Measurements from ENCODE around the gene KIF12.

KIF12 gene

DNA sequence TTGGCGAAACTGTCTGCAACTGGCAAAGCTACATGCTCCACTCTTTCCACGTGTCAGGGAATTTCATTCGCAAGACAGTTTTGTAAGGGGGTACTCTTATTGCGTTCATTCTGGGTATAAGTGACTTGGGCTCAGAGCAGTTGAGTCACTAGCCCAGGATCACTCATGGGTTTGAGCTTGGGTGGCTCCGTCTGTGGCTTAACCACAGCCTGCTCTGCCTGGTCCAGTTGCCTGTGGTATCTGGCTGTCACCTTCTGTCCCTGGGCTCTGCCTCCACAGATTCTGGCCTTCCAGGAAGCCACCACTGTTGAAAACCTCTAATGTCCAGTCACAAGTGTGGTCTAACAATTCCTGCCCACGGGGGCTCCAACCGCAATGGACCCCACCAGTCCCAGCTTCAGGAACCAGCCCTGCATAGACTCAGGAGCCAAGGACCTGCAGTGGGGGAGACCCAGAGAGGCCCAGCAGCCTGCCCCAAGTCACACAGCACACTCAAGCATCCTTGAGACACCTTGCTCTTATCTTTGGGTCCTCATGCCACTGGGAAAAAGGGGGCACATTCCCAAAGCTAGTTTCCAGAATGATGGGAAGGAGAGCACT is 10.4 kb downstream of the KIF12 start:
- DNase-seq, result no peak
- TF ChIP-seq CTCF (IDR thresholded peaks at IDR 0.05; ENCODE audit: borderline replicate concordance, extremely low read depth, low read length, poor library complexity, severe bottlenecking) (no peak), EZH2 (IDR thresholded peaks at IDR 0.05; ENCODE audit: borderline replicate concordance, low read depth, low read length, severe bottlenecking) (no peak)
- no peak overlapping the region for H3K27ac ChIP-seq (ENCODE audit: low read length)
- H3K4me1 ChIP-seq (ENCODE audit: insufficient read depth, low read length), result no peaks in the 10 kb centered on the region
- ATAC-seq (ENCODE audit: insufficient read depth, low read depth), result no peak
- H3K4me2 ChIP-seq (ENCODE audit: insufficient read depth, low read length), result no peak overlapping the region
- no peaks in the 10 kb centered on the region for H3K9me3 ChIP-seq (ENCODE audit: insufficient read depth, low read length, severe bottlenecking)
- H4K20me1 ChIP-seq (ENCODE audit: insufficient read depth, low read length), result no peaks in the 10 kb centered on the region; the same call in 1 of the 2 replicates
- no peak overlapping the region for H3K4me3 ChIP-seq (ENCODE audit: low read depth in 1 of 2, low read length in 2 of 2)
- no peak overlapping the region for H2AFZ ChIP-seq (ENCODE audit: low read depth, low read length)
- no peaks in the 10 kb centered on the region for H3K36me3 ChIP-seq (ENCODE audit: insufficient read depth, low read length)
- H3K9ac ChIP-seq (ENCODE audit: low read depth, low read length), result no peak overlapping the region
- H3K79me2 ChIP-seq (ENCODE audit: insufficient read depth, low read length), result no peaks in the 10 kb centered on the region
- H3K27me3 ChIP-seq (ENCODE audit: insufficient read depth, low read length, poor library complexity), result peaks cover 20% of the 10 kb centered on the region

DNA sequence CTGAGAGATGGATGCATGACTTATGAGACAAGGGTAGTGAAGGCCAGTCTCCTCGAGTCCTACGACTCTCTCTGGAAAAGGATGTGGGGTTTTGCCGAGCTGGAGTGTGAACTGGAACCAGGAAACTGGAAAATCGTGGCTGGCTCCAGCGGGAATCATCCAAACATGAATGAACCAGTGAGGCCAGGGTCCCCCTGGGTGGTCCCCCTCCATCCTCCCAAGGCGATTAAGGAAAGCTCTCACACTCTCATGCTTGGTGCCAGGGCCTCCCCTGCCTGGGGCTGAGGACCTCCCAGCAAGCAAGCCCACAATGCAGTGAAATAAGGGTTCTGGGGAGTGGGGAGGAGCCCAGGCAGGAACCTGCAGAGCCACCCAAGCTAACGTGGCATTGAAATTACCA is 11.4 kb downstream of the KIF12 start:
- Histone ChIP-seq H3K79me2 (ENCODE audit: insufficient read depth, low read length) (no peaks in the 10 kb centered on the region), H3K9me3 (ENCODE audit: insufficient read depth, low read length, severe bottlenecking) (no peaks in the 10 kb centered on the region), H3K27me3 (ENCODE audit: insufficient read depth, low read length, poor library complexity) (peaks cover 20% of the 10 kb centered on the region), H3K4me1 (ENCODE audit: insufficient read depth, low read length) (no peaks in the 10 kb centered on the region), H4K20me1 (ENCODE audit: insufficient read depth, low read length) (no peaks in the 10 kb centered on the region; the same call in 1 of the 2 replicates), H3K36me3 (ENCODE audit: insufficient read depth, low read length) (no peaks in the 10 kb centered on the region), H3K27ac (ENCODE audit: low read length) (no peak overlapping the region), H3K9ac (ENCODE audit: low read depth, low read length) (no peak overlapping the region), H3K4me2 (ENCODE audit: insufficient read depth, low read length) (no peak overlapping the region), H3K4me3 (ENCODE audit: low read depth in 1 of 2, low read length in 2 of 2) (no peak overlapping the region), H2AFZ (ENCODE audit: low read depth, low read length) (no peak overlapping the region)
- no peak for TF ChIP-seq CTCF (IDR thresholded peaks at IDR 0.05; ENCODE audit: borderline replicate concordance, extremely low read depth, low read length, poor library complexity, severe bottlenecking)
- TF ChIP-seq EZH2 (IDR thresholded peaks at IDR 0.05; ENCODE audit: borderline replicate concordance, low read depth, low read length, severe bottlenecking), result no peak
- no peak for DNase-seq
- ATAC-seq (ENCODE audit: insufficient read depth, low read depth), result no peak

GRCh38 chr9:114086607-114087006 is 12.5 kb downstream of the KIF12 start:
- Histone ChIP-seq H3K4me3 (ENCODE audit: low read depth in 1 of 2, low read length in 2 of 2) (no peak overlapping the region), H3K4me2 (ENCODE audit: insufficient read depth, low read length) (no peak overlapping the region), H4K20me1 (ENCODE audit: insufficient read depth, low read length) (no peaks in the 10 kb centered on the region), H3K27me3 (ENCODE audit: insufficient read depth, low read length, poor library complexity) (peaks cover 20% of the 10 kb centered on the region), H3K9me3 (ENCODE audit: insufficient read depth, low read length, severe bottlenecking) (no peaks in the 10 kb centered on the region), H3K9ac (ENCODE audit: low read depth, low read length) (no peak overlapping the region), H3K4me1 (ENCODE audit: insufficient read depth, low read length) (no peaks in the 10 kb centered on the region), H2AFZ (ENCODE audit: low read depth, low read length) (no peak overlapping the region), H3K27ac (ENCODE audit: low read length) (no peak overlapping the region), H3K36me3 (ENCODE audit: insufficient read depth, low read length) (no peaks in the 10 kb centered on the region), H3K79me2 (ENCODE audit: insufficient read depth, low read length) (no peaks in the 10 kb centered on the region)
- no peak for ATAC-seq (ENCODE audit: insufficient read depth, low read depth)
- TF ChIP-seq CTCF (IDR thresholded peaks at IDR 0.05; ENCODE audit: borderline replicate concordance, extremely low read depth, low read length, poor library complexity, severe bottlenecking) (no peak), EZH2 (IDR thresholded peaks at IDR 0.05; ENCODE audit: borderline replicate concordance, low read depth, low read length, severe bottlenecking) (no peak)
- DNase-seq, result no peak
